Measurements from ENCODE around the gene STK32B. TPM values are rescaled to one million over a fixed set of nuclear protein-coding genes. Genes with fewer than 3 reads are reported as not detected.
A peak's percentile ranks its signal among the peaks of the same experiment; 100 is the strongest.

Gene STK32B
- polyA plus RNA-seq, 2 of the 4 experiments (the other 2 are of a cell fraction) = 7.6 to 12.1 TPM

DNA sequence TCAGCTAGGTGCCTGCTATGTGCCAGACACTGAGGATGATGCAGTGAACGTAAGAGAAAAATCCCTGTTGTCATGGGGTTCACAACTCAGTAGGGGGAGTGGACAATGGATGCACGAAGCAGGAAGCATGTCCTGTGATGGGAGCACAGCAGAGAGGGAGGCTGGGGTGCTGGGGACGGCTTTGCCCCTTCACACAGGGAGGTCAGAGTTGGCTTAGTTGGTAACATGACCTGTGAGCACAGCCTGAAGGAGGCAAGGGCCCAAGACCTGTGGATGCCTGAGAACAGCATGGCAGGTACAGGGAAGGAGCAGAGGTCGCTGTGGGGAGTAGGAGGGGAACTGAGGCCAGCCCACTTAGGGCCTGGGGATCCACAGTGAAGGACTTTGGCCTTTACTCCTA is 109.4 kb downstream of the STK32B start:
- WGBS (ENCODE audit: missing lambda C conversion rate) = 70% methylated on average over 4 of the region's 4 CpGs
- POLR2A ChIA-PET = no interaction called here
- CTCF ChIA-PET = no interaction called here
- Histone ChIP-seq H3K4me3 (no peak overlapping the region), H3K27ac (no peak overlapping the region), H3K4me1 (peaks cover 19% of the 10 kb centered on the region), H3K4me2 (no peak overlapping the region), H3K9me3 (no peaks in the 10 kb centered on the region)
- TF ChIP-seq, protein P1, sequence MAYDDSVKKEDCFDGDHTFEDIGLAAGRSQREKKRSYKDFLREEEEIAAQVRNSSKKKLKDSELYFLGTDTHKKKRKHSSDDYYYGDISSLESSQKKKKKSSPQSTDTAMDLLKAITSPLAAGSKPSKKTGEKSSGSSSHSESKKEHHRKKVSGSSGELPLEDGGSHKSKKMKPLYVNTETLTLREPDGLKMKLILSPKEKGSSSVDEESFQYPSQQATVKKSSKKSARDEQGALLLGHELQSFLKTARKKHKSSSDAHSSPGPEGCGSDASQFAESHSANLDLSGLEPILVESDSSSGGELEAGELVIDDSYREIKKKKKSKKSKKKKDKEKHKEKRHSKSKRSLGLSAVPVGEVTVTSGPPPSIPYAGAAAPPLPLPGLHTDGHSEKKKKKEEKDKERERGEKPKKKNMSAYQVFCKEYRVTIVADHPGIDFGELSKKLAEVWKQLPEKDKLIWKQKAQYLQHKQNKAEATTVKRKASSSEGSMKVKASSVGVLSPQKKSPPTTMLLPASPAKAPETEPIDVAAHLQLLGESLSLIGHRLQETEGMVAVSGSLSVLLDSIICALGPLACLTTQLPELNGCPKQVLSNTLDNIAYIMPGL (CRISPR knock-in tag; IDR thresholded peaks at IDR 0.05; ENCODE audit: borderline replicate concordance) = no peak
- TF ChIP-seq MYC (IDR thresholded peaks at IDR 0.05; ENCODE audit: borderline replicate concordance, low read length) (no peak), TFCP2L1 (CRISPR knock-in tag; IDR thresholded peaks at IDR 0.05) (no peak), FOSL2 (IDR thresholded peaks at IDR 0.05) (no peak), FOSL2 (CRISPR knock-in tag; IDR thresholded peaks at IDR 0.05) (no peak), ZSCAN20 (CRISPR knock-in tag; IDR thresholded peaks at IDR 0.05) (no peak), PHF8 (IDR thresholded peaks at IDR 0.05; ENCODE audit: borderline replicate concordance, low read depth) (no peak), EHMT2 (IDR thresholded peaks at IDR 0.05; ENCODE audit: low read depth) (no peak), NFE2L2 (conservative IDR thresholded peaks at IDR 0.05; ENCODE audit: low read length) (no peak)
- ATAC-seq (no peak), FAIRE-seq (no peak), DNase-seq (ENCODE audit: low read depth in 1 of 2, low spot score in 1 of 2) (no peak)

DNA sequence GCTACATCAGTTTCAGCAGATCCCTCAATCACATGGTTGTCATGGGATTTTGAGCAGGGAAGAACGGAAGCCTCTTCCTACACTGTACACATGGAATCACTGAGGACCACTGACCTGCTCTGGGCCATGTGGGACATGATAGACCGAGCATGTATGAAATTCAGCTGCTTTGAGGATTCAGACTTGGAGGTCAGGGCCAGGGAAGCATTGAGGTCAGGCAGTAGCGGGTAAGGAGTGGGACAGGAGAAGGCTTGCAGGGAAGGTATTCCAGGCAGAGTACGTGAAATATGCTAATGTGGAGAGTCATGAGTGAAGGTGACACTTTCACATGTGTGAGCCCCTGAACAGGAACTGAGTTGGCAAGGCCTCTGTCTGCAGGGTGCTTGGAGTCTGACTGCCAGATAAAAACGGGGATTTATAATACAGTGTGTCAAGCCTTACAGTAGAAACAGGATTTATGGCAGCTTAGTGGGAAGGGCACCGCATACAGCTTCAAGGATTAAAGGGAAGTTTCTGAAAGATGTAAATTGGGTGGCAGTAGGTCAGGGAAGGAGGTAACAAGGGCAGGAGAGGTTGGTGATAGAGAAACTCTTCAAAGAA is 111.7 kb downstream of the STK32B start:
- TF ChIP-seq KDM5A (IDR thresholded peaks at IDR 0.05) (no peak), HDAC2 (IDR thresholded peaks at IDR 0.05) (no peak), HOXB5 (CRISPR knock-in tag; IDR thresholded peaks at IDR 0.05) (no peak), NR3C1 (IDR thresholded peaks at IDR 0.05) (no peak), PHF8 (IDR thresholded peaks at IDR 0.05; ENCODE audit: borderline replicate concordance, low read depth) (no peak)
- TF ChIP-seq, protein P2, sequence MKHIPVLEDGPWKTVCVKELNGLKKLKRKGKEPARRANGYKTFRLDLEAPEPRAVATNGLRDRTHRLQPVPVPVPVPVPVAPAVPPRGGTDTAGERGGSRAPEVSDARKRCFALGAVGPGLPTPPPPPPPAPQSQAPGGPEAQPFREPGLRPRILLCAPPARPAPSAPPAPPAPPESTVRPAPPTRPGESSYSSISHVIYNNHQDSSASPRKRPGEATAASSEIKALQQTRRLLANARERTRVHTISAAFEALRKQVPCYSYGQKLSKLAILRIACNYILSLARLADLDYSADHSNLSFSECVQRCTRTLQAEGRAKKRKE (CRISPR knock-in tag; IDR thresholded peaks at IDR 0.05; ENCODE audit: low read depth) = no peak
- Histone ChIP-seq H3K4me3 (no peak overlapping the region), H3K27ac (no peak overlapping the region), H3K4me2 (no peak overlapping the region), H3K4me1 (peaks cover 11% of the 10 kb centered on the region), H3K9me3 (no peaks in the 10 kb centered on the region)
- ATAC-seq (no peak), DNase-seq (ENCODE audit: low read depth in 1 of 2, low spot score in 1 of 2) (no peak), FAIRE-seq (no peak)
- ChIA-PET POLR2A (no interaction called here), CTCF (interaction anchor here (0.7 kb wide), 1 partner anchor 150 kb away, joined by 3 read pairs; no protein-coding TSS in a partner anchor)
- WGBS (ENCODE audit: missing lambda C conversion rate) = 74% methylated on average over 6 of the region's 6 CpGs

DNA sequence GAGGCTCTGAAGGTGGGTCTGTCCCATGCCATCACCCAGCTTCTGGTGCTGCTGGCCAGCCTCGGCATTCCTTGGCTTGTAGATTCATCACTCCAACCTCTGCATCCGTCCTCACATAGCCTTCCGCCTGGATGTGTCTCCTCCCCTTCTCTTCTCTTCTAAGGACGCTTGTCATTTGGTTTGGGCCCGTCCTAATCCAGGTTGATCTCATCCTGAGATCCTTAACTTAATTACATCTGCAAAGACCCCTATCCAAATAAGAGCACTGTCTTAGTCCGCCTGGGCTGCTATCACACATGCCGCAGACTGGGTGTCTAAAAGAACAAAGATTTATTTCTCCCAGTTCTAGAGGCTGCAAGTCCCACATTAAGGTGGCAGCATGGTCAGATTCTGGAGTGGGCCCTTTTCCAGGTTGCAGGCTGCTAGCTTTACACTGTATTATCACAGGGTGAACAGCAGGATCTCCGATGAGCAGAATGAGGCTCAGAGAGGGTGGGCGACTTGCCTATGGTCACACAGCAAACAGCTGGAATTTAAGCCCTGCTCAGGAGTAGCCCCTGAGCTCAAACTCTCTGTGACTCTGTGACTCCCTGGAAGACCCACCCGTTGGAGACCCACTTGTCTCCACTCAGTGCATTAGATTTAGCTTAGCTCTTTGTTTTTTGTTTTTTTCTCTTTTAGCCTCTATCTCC is 113.1 kb downstream of the STK32B start:
- DNase-seq (ENCODE audit: low read depth in 1 of 2, low spot score in 1 of 2) (no peak), FAIRE-seq (no peak), ATAC-seq (no peak)
- no peak overlapping the region for H3K4me2 ChIP-seq
- WGBS (ENCODE audit: missing lambda C conversion rate) = 88% methylated on average over 10 of the region's 10 CpGs
- ChIA-PET CTCF (interaction anchor here (1.1 kb wide), 1 partner anchor 12 kb away, joined by 3 read pairs; no protein-coding TSS in a partner anchor), POLR2A (no interaction called here)
- H3K4me1 ChIP-seq = no peaks in the 10 kb centered on the region
- TF ChIP-seq KDM1A (IDR thresholded peaks at IDR 0.05; ENCODE audit: low read depth) = peak; percentile 24; the same call in 1 of the 2 replicates
- TF ChIP-seq ZFP36 (IDR thresholded peaks at IDR 0.05; ENCODE audit: borderline replicate concordance, partially characterized antibody) = peak; percentile 33
- TF ChIP-seq POLR2A (IDR thresholded peaks at IDR 0.05; ENCODE audit: low read length) = no peak
- H3K4me3 ChIP-seq = no peak overlapping the region
- no peak overlapping the region for H3K27ac ChIP-seq
- no peaks in the 10 kb centered on the region for H3K9me3 ChIP-seq

Measured in A549 (cell line).